WERI-Rb-1 (cell line): ENCODE measurements around the gene POLD2.

ENCODE experiments used
- DNase-seq: peaks from one replicate; pipeline ENCODE4 v3.0.0-alpha.2; 2020
- H3K27ac ChIP-seq: fragments of 250-450 bp; sonication (Bioruptor Pico); 2 replicates; pipeline ENCODE4 v1.5.1; 2020; ENCODE audit warnings: mild to moderate bottlenecking, moderate library complexity
- H3K27me3 ChIP-seq: fragments of 250-450 bp; sonication (Bioruptor Pico); 2 replicates; pipeline ENCODE4 v1.5.1; 2021; ENCODE audit warnings: mild to moderate bottlenecking, low read depth, moderate library complexity; ENCODE audit not compliant: insufficient read depth, severe bottlenecking
- H3K36me3 ChIP-seq: fragments of 250-450 bp; sonication (Bioruptor Pico); 2 replicates; pipeline ENCODE4 v1.5.1; 2020; ENCODE audit warnings: mild to moderate bottlenecking, moderate library complexity
- H3K4me3 ChIP-seq: 2 replicates; pipeline ENCODE4 v1.5.1; 2011; ENCODE audit warnings: low read depth, mild to moderate bottlenecking, control low read depth, low read length
- H3K9me3 ChIP-seq: fragments of 250-450 bp; sonication (Bioruptor Pico); 2 replicates; pipeline ENCODE4 v1.5.1; 2021; ENCODE audit warnings: mild to moderate bottlenecking, moderate library complexity; ENCODE audit not compliant: severe bottlenecking
- CTCF ChIP-seq: IDR thresholded peaks from 2 replicates; pipeline ENCODE4 v1.5.1; 2011; ENCODE audit warnings: low read depth, mild to moderate bottlenecking, control low read depth, inconsistent platforms, low read length

Gene POLD2

GRCh38 chr7:44085546-44085945 is 37.8 kb downstream of the POLD2 start:
- Histone ChIP-seq H3K9me3 (no peaks in the 10 kb centered on the region), H3K27me3 (no peaks in the 10 kb centered on the region), H3K4me3 (no peak overlapping the region), H3K27ac (no peak overlapping the region), H3K36me3 (peaks cover 1% of the 10 kb centered on the region; the same call in 1 of the 2 replicates)
- TF ChIP-seq CTCF = peak; percentile 23; the same call in 1 of the 2 replicates
- DNase-seq = no peak

GRCh38 chr7:44084701-44085100 is 38.6 kb downstream of the POLD2 start:
- Histone ChIP-seq H3K9me3 (no peaks in the 10 kb centered on the region), H3K27ac (no peak overlapping the region)
- no peak for TF ChIP-seq CTCF

GRCh38 chr7:44083796-44084195 is 39.6 kb downstream of the POLD2 start:
- TF ChIP-seq CTCF = no peak
- Histone ChIP-seq H3K27me3 (no peaks in the 10 kb centered on the region), H3K4me3 (no peak overlapping the region), H3K36me3 (peaks cover 14% of the 10 kb centered on the region), H3K9me3 (no peaks in the 10 kb centered on the region), H3K27ac (no peak overlapping the region)
- DNase-seq = no peak

More at GRCh38 chr7:44084701-44085100, 38.6 kb downstream of the POLD2 start:
- Histone ChIP-seq H3K36me3 (peaks cover 9% of the 10 kb centered on the region), H3K4me3 (no peak overlapping the region), H3K27me3 (no peaks in the 10 kb centered on the region)
- DNase-seq = no peak

- Histone ChIP-seq H3K27ac (peak overlapping the region; percentile 86), H3K9me3 (no peaks in the 10 kb centered on the region), H3K4me3 (peak overlapping the region; percentile 67), H3K27me3 (no peaks in the 10 kb centered on the region), H3K36me3 (peaks cover 26% of the 10 kb centered on the region)
- peak; percentile 99 for DNase-seq
- TF ChIP-seq CTCF = no peak
These were observed 40.7 kb downstream of the POLD2 start for GRCh38 chr7:44082541-44083207.

- TF ChIP-seq CTCF = no peak
- Histone ChIP-seq H3K36me3 (peaks cover 37% of the 10 kb centered on the region), H3K4me3 (no peak overlapping the region; the same call in none of the 2 replicates), H3K9me3 (no peaks in the 10 kb centered on the region), H3K27ac (peak overlapping the region; percentile 28), H3K27me3 (no peaks in the 10 kb centered on the region)
- no peak for DNase-seq
These were observed 42.0 kb downstream of the POLD2 start for GRCh38 chr7:44081266-44081748.
